ENCODE data around the gene PLPPR1.

PLPPR1 gene

GRCh38 chr9:101173907-101174306 is 145.4 kb downstream of the PLPPR1 start:
- Mint-ChIP-seq H3K9me3 (peaks cover 2% of the 10 kb centered on the region), H3K4me3 (no peak overlapping the region), H3K27ac (no peak overlapping the region), H3K4me1 (ENCODE audit: low read depth) (no peaks in the 10 kb centered on the region), H3K36me3 (ENCODE audit: low read depth) (no peaks in the 10 kb centered on the region), H3K27me3 (peaks cover 3% of the 10 kb centered on the region)
- no peak for DNase-seq

GRCh38 chr9:101176384-101176783 is 147.9 kb downstream of the PLPPR1 start:
- no peak overlapping the region for H3K27ac Mint-ChIP-seq

GRCh38 chr9:101184813-101185278 is 156.3 kb downstream of the PLPPR1 start:
- no peaks in the 10 kb centered on the region for H3K27me3 Mint-ChIP-seq
- no peaks in the 10 kb centered on the region for H3K4me1 Mint-ChIP-seq (ENCODE audit: low read depth)
- no peaks in the 10 kb centered on the region for H3K9me3 Mint-ChIP-seq
- DNase-seq = no peak
- H3K4me3 Mint-ChIP-seq = no peak overlapping the region
- H3K36me3 Mint-ChIP-seq (ENCODE audit: low read depth) = no peaks in the 10 kb centered on the region
- H3K27ac Mint-ChIP-seq = no peak overlapping the region

More at GRCh38 chr9:101176384-101176783, 147.9 kb downstream of the PLPPR1 start:
- no peak for DNase-seq
- H3K36me3 Mint-ChIP-seq (ENCODE audit: low read depth) = no peaks in the 10 kb centered on the region
- H3K9me3 Mint-ChIP-seq = peaks cover 2% of the 10 kb centered on the region
- no peak overlapping the region for H3K4me3 Mint-ChIP-seq
- H3K4me1 Mint-ChIP-seq (ENCODE audit: low read depth) = no peaks in the 10 kb centered on the region
- peaks cover 3% of the 10 kb centered on the region for H3K27me3 Mint-ChIP-seq

- no peaks in the 10 kb centered on the region for H3K36me3 Mint-ChIP-seq (ENCODE audit: low read depth)
- H3K4me1 Mint-ChIP-seq (ENCODE audit: low read depth) = no peaks in the 10 kb centered on the region
- no peaks in the 10 kb centered on the region for H3K9me3 Mint-ChIP-seq
- no peak for DNase-seq
- H3K27me3 Mint-ChIP-seq = no peaks in the 10 kb centered on the region
- no peak overlapping the region for H3K4me3 Mint-ChIP-seq
- no peak overlapping the region for H3K27ac Mint-ChIP-seq
These were observed 163.2 kb downstream of the PLPPR1 start for GRCh38 chr9:101191723-101192122.

- no peaks in the 10 kb centered on the region for H3K36me3 Mint-ChIP-seq (ENCODE audit: low read depth)
- H3K27ac Mint-ChIP-seq = no peak overlapping the region
- H3K27me3 Mint-ChIP-seq = peaks cover 4% of the 10 kb centered on the region
- H3K9me3 Mint-ChIP-seq = no peaks in the 10 kb centered on the region
- H3K4me3 Mint-ChIP-seq = no peak overlapping the region
- DNase-seq = no peak
- H3K4me1 Mint-ChIP-seq (ENCODE audit: low read depth) = no peaks in the 10 kb centered on the region
These were observed 168.5 kb downstream of the PLPPR1 start for GRCh38 chr9:101197026-101197425.

GRCh38 chr9:101200852-101201251 is 172.3 kb downstream of the PLPPR1 start:
- Mint-ChIP-seq H3K27ac (no peak overlapping the region), H3K36me3 (ENCODE audit: low read depth) (no peaks in the 10 kb centered on the region), H3K4me3 (no peak overlapping the region), H3K27me3 (peaks cover 4% of the 10 kb centered on the region), H3K4me1 (ENCODE audit: low read depth) (no peaks in the 10 kb centered on the region), H3K9me3 (no peaks in the 10 kb centered on the region)
- no peak for DNase-seq

- no peak overlapping the region for H3K27ac Mint-ChIP-seq
- H3K4me3 Mint-ChIP-seq = no peak overlapping the region
- DNase-seq = no peak
- no peaks in the 10 kb centered on the region for H3K36me3 Mint-ChIP-seq (ENCODE audit: low read depth)
- no peaks in the 10 kb centered on the region for H3K4me1 Mint-ChIP-seq (ENCODE audit: low read depth)
- H3K9me3 Mint-ChIP-seq = no peaks in the 10 kb centered on the region
- peaks cover 4% of the 10 kb centered on the region for H3K27me3 Mint-ChIP-seq
These were observed 173.1 kb downstream of the PLPPR1 start for GRCh38 chr9:101201630-101202029.

- H3K36me3 Mint-ChIP-seq (ENCODE audit: low read depth) = no peaks in the 10 kb centered on the region
- H3K27ac Mint-ChIP-seq = no peak overlapping the region
- H3K4me3 Mint-ChIP-seq = no peak overlapping the region
- no peaks in the 10 kb centered on the region for H3K9me3 Mint-ChIP-seq
- no peak for DNase-seq
- H3K27me3 Mint-ChIP-seq = peaks cover 2% of the 10 kb centered on the region
- no peaks in the 10 kb centered on the region for H3K4me1 Mint-ChIP-seq (ENCODE audit: low read depth)
These were observed 181.1 kb downstream of the PLPPR1 start for GRCh38 chr9:101209670-101210069.

GRCh38 chr9:101212661-101213060 is 184.1 kb downstream of the PLPPR1 start:
- Mint-ChIP-seq H3K4me1 (ENCODE audit: low read depth) (no peaks in the 10 kb centered on the region), H3K4me3 (no peak overlapping the region), H3K27me3 (peaks cover 6% of the 10 kb centered on the region), H3K36me3 (ENCODE audit: low read depth) (no peaks in the 10 kb centered on the region), H3K27ac (no peak overlapping the region), H3K9me3 (no peaks in the 10 kb centered on the region)
- no peak for DNase-seq

GRCh38 chr9:101219030-101219429 is 190.5 kb downstream of the PLPPR1 start:
- no peaks in the 10 kb centered on the region for H3K4me1 Mint-ChIP-seq (ENCODE audit: low read depth)
- no peaks in the 10 kb centered on the region for H3K36me3 Mint-ChIP-seq (ENCODE audit: low read depth)
- DNase-seq = no peak
- no peak overlapping the region for H3K4me3 Mint-ChIP-seq
- peaks cover 3% of the 10 kb centered on the region for H3K27me3 Mint-ChIP-seq
- H3K9me3 Mint-ChIP-seq = no peaks in the 10 kb centered on the region
- H3K27ac Mint-ChIP-seq = no peak overlapping the region

- Mint-ChIP-seq H3K4me1 (ENCODE audit: low read depth) (no peaks in the 10 kb centered on the region), H3K9me3 (no peaks in the 10 kb centered on the region), H3K36me3 (ENCODE audit: low read depth) (no peaks in the 10 kb centered on the region), H3K27ac (no peak overlapping the region), H3K27me3 (peaks cover 3% of the 10 kb centered on the region), H3K4me3 (no peak overlapping the region)
- DNase-seq = no peak
These were observed 191.8 kb downstream of the PLPPR1 start for GRCh38 chr9:101220341-101220740.

- no peak overlapping the region for H3K27ac Mint-ChIP-seq
- no peaks in the 10 kb centered on the region for H3K36me3 Mint-ChIP-seq (ENCODE audit: low read depth)
These were observed 196.7 kb downstream of the PLPPR1 start for GRCh38 chr9:101225271-101225670.

GRCh38 chr9:101226161-101226560 is 197.6 kb downstream of the PLPPR1 start:
- Mint-ChIP-seq H3K4me3 (no peak overlapping the region), H3K9me3 (no peaks in the 10 kb centered on the region), H3K27ac (no peak overlapping the region), H3K4me1 (ENCODE audit: low read depth) (no peaks in the 10 kb centered on the region), H3K36me3 (ENCODE audit: low read depth) (no peaks in the 10 kb centered on the region), H3K27me3 (no peaks in the 10 kb centered on the region)
- no peak for DNase-seq

More at GRCh38 chr9:101225271-101225670, 196.7 kb downstream of the PLPPR1 start:
- Mint-ChIP-seq H3K4me1 (ENCODE audit: low read depth) (no peaks in the 10 kb centered on the region), H3K4me3 (no peak overlapping the region), H3K27me3 (no peaks in the 10 kb centered on the region), H3K9me3 (no peaks in the 10 kb centered on the region)
- DNase-seq = no peak

GRCh38 chr9:101226803-101227202 is 198.3 kb downstream of the PLPPR1 start:
- Mint-ChIP-seq H3K4me3 (no peak overlapping the region), H3K27me3 (no peaks in the 10 kb centered on the region), H3K4me1 (ENCODE audit: low read depth) (no peaks in the 10 kb centered on the region), H3K36me3 (ENCODE audit: low read depth) (no peaks in the 10 kb centered on the region), H3K27ac (no peak overlapping the region), H3K9me3 (no peaks in the 10 kb centered on the region)
- no peak for DNase-seq

- no peak overlapping the region for H3K27ac Mint-ChIP-seq
- H3K4me3 Mint-ChIP-seq = no peak overlapping the region
- no peaks in the 10 kb centered on the region for H3K4me1 Mint-ChIP-seq (ENCODE audit: low read depth)
- no peak for DNase-seq
- H3K36me3 Mint-ChIP-seq (ENCODE audit: low read depth) = no peaks in the 10 kb centered on the region
- peaks cover 3% of the 10 kb centered on the region for H3K27me3 Mint-ChIP-seq
- H3K9me3 Mint-ChIP-seq = no peaks in the 10 kb centered on the region
These were observed 201.1 kb downstream of the PLPPR1 start for GRCh38 chr9:101229606-101230005.

GRCh38 chr9:101232405-101232977 is 204.0 kb downstream of the PLPPR1 start:
- H3K9me3 Mint-ChIP-seq = no peaks in the 10 kb centered on the region
- no peaks in the 10 kb centered on the region for H3K4me1 Mint-ChIP-seq (ENCODE audit: low read depth)
- no peak overlapping the region for H3K4me3 Mint-ChIP-seq
- H3K27me3 Mint-ChIP-seq = peaks cover 11% of the 10 kb centered on the region
- no peaks in the 10 kb centered on the region for H3K36me3 Mint-ChIP-seq (ENCODE audit: low read depth)
- H3K27ac Mint-ChIP-seq = no peak overlapping the region
- DNase-seq = no peak
